ENCODE data around the gene PTPN21.
A peak's percentile ranks its signal among the peaks of the same experiment; 100 is the strongest.

The PTPN21 gene

DNA sequence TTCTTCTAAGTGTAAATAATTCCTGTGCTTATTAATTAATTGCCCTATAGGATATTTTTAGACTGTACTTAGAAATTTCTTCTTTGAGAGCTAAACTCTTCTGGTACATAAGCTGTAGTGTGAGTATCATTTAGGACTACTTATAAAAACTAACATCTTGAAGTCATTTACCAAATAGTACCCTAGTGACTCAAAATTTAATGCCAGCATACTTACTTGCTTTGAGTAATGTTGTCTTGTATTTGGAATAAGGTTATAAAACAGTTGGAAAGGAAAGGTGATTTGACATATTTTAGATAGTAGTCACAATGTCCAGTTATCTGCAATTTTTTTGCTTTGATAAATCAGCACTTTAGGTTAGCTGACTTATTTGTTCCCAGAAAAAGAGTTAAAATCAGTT is 130.2 kb downstream of the PTPN21 start:
- DNase-seq (ENCODE audit: low read depth) = no peak
- no peak overlapping the region for H3K4me3 ChIP-seq (ENCODE audit: low read length)
- TF ChIP-seq, protein P1, sequence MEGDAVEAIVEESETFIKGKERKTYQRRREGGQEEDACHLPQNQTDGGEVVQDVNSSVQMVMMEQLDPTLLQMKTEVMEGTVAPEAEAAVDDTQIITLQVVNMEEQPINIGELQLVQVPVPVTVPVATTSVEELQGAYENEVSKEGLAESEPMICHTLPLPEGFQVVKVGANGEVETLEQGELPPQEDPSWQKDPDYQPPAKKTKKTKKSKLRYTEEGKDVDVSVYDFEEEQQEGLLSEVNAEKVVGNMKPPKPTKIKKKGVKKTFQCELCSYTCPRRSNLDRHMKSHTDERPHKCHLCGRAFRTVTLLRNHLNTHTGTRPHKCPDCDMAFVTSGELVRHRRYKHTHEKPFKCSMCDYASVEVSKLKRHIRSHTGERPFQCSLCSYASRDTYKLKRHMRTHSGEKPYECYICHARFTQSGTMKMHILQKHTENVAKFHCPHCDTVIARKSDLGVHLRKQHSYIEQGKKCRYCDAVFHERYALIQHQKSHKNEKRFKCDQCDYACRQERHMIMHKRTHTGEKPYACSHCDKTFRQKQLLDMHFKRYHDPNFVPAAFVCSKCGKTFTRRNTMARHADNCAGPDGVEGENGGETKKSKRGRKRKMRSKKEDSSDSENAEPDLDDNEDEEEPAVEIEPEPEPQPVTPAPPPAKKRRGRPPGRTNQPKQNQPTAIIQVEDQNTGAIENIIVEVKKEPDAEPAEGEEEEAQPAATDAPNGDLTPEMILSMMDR (IDR thresholded peaks at IDR 0.05; ENCODE audit: insufficient read depth, low read depth, low read length, missing control alignments) = no peak

DNA sequence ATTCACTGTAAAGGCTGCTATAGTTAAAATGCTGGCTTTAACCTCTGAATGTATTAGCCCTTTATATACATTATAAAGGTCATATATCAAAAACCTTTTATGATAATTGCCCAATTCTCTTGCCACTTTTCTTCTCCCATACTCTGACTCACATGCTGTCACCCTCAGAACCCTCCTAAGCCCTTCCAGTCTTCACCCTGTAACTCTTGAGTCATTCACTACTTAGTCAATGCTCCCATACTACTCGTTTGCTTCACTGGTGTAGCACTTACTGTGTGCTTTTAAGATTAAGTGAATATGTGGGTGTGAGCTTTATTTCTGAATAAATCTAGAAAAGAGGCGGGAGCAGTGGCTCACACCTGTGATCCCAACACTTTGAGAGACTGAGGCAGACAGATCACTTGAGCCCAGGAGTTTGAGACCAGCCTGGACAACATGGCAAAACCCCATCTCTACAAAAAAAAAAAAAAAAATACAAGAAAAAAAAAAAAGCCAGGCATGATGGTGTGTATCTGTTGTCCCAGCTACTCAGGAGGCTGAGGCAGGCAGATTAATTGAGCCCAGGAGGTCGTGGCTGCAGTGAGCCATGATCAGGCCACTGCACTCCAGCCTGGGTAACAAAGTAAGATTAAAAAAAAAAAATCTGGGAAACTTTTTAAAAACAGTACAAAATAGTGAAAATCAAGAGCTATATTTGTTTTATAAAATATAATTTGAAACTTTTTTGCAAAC is 131.7 kb downstream of the PTPN21 start:
- TF ChIP-seq, protein P1 (IDR thresholded peaks at IDR 0.05; ENCODE audit: insufficient read depth, low read depth, low read length, missing control alignments) = no peak
- DNase-seq (ENCODE audit: low read depth) = peak; percentile 93
- H3K4me3 ChIP-seq (ENCODE audit: low read length) = no peak overlapping the region

DNA sequence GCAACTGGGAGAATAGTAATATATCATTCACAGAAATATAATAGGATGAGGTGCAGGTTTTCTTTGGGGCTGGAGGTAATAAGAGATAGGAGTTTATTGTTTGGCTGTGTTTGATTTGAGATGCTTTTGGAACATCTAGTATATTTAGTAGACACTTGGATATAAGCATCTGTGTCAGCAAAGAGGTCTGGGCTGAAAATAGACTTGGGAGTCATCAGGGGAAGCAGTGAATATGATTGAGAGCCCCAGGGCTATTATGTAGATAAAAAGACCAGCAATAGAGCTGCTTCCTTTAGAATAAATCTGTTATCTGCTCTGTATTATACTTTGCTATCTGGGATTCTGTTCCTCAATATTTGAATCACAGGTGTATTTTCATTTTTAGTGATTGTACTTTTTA is 132.8 kb downstream of the PTPN21 start:
- no peak for DNase-seq (ENCODE audit: low read depth)
- H3K4me3 ChIP-seq (ENCODE audit: low read length) = no peak overlapping the region
- TF ChIP-seq, protein P1 (IDR thresholded peaks at IDR 0.05; ENCODE audit: insufficient read depth, low read depth, low read length, missing control alignments) = no peak

DNA sequence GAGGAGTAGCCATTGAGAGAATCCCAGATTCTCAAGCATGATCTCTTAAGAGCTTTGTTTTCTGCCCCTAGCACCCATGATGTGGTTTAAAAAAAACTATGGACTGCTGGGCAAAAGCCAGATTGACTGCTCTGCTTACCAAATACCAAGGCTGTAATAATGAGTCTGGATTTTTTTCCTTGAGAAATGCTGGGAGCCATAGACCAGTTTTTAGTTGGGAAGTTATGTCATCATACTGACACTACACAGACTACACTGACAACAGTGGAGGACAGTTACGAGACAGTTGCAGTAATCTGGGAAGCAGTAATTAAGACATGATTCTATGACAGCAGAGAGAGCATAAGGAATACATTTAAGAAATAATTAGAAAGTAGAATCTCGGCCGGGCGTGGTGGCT is 133.5 kb downstream of the PTPN21 start:
- TF ChIP-seq, protein P1 (IDR thresholded peaks at IDR 0.05; ENCODE audit: insufficient read depth, low read depth, low read length, missing control alignments) = no peak
- no peak overlapping the region for H3K4me3 ChIP-seq (ENCODE audit: low read length)
- DNase-seq (ENCODE audit: low read depth) = no peak

DNA sequence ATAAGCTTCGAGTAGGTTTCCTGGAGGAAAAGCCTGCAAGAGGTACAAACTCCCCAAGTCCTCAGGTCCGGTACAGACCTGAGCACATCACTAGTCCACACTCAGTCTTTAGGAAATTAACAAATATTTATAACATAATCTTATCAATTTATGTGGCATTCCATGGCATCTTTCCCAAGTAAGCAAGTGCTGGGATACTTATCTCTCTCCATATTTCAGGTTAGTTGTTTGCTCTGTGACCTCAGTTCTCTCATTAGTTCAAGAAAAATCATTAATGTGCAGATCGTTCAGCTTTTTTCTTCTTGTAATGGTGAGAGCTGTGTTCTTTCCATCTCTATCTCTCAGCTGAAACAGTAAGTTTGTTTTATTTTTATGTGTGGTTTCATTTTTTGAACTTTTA is 134.6 kb downstream of the PTPN21 start:
- TF ChIP-seq, protein P1 (IDR thresholded peaks at IDR 0.05; ENCODE audit: insufficient read depth, low read depth, low read length, missing control alignments) = no peak
- no peak for DNase-seq (ENCODE audit: low read depth)

DNA sequence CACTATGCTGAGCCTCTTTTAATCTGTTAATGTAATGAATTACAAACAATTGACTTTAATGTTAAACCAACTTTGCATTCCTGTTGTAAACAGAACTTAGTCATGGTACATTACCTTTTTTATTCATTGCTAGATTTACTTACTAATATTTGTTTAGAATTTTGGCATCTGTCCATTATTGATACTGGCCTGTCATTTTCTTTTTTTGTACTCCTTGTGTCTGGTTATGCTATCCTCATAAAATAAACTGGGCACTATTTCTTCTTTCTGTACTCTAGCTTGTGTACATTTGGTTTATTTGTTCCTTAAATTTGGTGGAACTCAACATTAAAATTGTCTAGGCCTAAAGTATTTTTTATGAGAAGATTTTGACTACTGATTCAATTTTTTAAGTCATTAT is 137.2 kb downstream of the PTPN21 start:
- TF ChIP-seq, protein P1 (IDR thresholded peaks at IDR 0.05; ENCODE audit: insufficient read depth, low read depth, low read length, missing control alignments) = no peak
- no peak for DNase-seq (ENCODE audit: low read depth)
- H3K4me3 ChIP-seq (ENCODE audit: low read length) = no peak overlapping the region

More for the DNA sequence above, 134.6 kb downstream of the PTPN21 start:
- H3K4me3 ChIP-seq (ENCODE audit: low read length) = no peak overlapping the region

All from epithelial cell of esophagus (primary cell).